Measurements from ENCODE around the gene CNTNAP2.

GRCh38 chr7:147096629-147097028, 980.0 kb downstream of the CNTNAP2 start:
- TF ChIP-seq CTCF (IDR thresholded peaks at IDR 0.05; ENCODE audit: low read depth, low read length, missing input control) (no peak), RAD21 (IDR thresholded peaks at IDR 0.05) (no peak), RXRA (IDR thresholded peaks at IDR 0.05) (no peak), EGR1 (IDR thresholded peaks at IDR 0.05; ENCODE audit: low read depth in 2 of 2) (no peak), SP1 (IDR thresholded peaks at IDR 0.05) (no peak), YY1 (IDR thresholded peaks at IDR 0.05) (no peak)
- TF ChIP-seq, protein P1, sequence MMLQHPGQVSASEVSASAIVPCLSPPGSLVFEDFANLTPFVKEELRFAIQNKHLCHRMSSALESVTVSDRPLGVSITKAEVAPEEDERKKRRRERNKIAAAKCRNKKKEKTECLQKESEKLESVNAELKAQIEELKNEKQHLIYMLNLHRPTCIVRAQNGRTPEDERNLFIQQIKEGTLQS (IDR thresholded peaks at IDR 0.05): no peak
